ENCODE data around the gene GNAO1.

Gene GNAO1

DNA sequence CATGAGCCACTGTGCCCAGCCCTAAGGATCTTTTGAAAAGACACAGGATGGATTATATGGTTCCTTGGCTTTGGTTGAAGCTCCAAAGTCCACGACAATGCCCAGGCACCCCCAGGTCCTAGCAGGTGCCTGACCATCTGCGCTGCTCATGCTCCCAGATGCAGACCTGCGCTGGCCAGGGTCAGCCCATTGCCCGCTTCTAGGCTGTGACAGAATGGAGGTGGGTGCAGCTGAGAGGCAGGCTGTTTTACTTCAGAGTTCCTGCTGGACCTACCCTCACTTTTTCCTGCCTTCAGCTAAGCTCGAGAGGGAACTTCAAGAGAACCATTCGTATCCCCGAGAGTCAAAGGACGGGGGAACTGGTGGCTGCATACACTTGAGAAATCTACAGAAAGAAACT is 173.6 kb downstream of the GNAO1 start:
- H3K27ac ChIP-seq, result no peak overlapping the region
- no peak for TF ChIP-seq ZFX (IDR thresholded peaks at IDR 0.05; ENCODE audit: borderline replicate concordance)
- TF ChIP-seq, protein P1, sequence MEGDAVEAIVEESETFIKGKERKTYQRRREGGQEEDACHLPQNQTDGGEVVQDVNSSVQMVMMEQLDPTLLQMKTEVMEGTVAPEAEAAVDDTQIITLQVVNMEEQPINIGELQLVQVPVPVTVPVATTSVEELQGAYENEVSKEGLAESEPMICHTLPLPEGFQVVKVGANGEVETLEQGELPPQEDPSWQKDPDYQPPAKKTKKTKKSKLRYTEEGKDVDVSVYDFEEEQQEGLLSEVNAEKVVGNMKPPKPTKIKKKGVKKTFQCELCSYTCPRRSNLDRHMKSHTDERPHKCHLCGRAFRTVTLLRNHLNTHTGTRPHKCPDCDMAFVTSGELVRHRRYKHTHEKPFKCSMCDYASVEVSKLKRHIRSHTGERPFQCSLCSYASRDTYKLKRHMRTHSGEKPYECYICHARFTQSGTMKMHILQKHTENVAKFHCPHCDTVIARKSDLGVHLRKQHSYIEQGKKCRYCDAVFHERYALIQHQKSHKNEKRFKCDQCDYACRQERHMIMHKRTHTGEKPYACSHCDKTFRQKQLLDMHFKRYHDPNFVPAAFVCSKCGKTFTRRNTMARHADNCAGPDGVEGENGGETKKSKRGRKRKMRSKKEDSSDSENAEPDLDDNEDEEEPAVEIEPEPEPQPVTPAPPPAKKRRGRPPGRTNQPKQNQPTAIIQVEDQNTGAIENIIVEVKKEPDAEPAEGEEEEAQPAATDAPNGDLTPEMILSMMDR (IDR thresholded peaks at IDR 0.05), result no peak

GRCh38 chr16:56365552-56365951 is 174.3 kb downstream of the GNAO1 start:
- no peak overlapping the region for H3K27ac ChIP-seq
- no peak for TF ChIP-seq ZFX (IDR thresholded peaks at IDR 0.05; ENCODE audit: borderline replicate concordance)
- TF ChIP-seq, protein P1 (IDR thresholded peaks at IDR 0.05), result no peak

DNA sequence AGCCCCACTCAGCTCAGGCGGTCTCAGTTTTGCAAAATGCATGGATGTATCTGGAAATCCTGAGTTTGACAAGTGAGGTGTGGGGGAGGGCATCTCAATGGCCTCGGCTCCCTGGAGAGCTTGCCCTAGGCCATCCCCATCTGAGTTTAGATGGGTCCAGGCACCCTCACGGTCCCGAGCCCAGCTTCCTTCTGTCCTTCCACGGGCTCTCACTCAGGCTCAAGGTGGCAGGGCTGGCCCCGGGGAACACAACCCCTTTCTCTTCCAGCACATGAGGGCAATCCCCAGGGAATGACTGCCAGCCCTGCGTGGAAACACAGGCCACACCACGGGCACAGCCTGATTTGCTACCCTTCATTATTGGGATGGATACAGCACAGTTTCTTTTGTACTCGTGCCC is 175.7 kb downstream of the GNAO1 start:
- no peak overlapping the region for H3K27ac ChIP-seq
- no peak for TF ChIP-seq ZFX (IDR thresholded peaks at IDR 0.05; ENCODE audit: borderline replicate concordance)
- TF ChIP-seq, protein P1 (IDR thresholded peaks at IDR 0.05), result no peak

DNA sequence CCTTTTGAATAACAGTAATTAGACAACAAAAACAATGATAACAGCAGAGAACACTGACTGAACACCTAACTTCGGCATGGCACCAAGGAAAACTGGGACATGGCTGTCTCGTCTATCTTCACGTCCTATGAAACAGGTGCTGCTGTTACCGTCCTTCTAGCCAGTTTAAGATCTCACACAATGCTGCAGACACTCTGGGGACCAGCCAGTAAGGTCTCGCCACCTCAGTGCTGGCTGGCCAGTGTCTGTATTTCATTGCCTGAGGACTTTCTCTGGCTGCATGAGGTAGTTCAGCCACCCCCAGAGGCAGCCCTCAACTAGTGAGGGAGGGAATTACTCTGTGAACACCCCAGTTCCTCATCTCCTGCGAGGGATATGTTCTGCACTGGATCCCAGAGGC is 176.5 kb downstream of the GNAO1 start:
- peak overlapping the region; percentile 85 for H3K27ac ChIP-seq
- TF ChIP-seq, protein P1 (IDR thresholded peaks at IDR 0.05), result no peak
- no peak for TF ChIP-seq ZFX (IDR thresholded peaks at IDR 0.05; ENCODE audit: borderline replicate concordance)

- TF ChIP-seq, protein P1 (IDR thresholded peaks at IDR 0.05), result no peak
- TF ChIP-seq ZFX (IDR thresholded peaks at IDR 0.05; ENCODE audit: borderline replicate concordance), result no peak
- peak overlapping the region; percentile 85 for H3K27ac ChIP-seq
These were observed 177.3 kb downstream of the GNAO1 start for GRCh38 chr16:56368545-56368944.

GRCh38 chr16:56369202-56369601 is 177.9 kb downstream of the GNAO1 start:
- TF ChIP-seq, protein P1 (IDR thresholded peaks at IDR 0.05), result no peak
- TF ChIP-seq ZFX (IDR thresholded peaks at IDR 0.05; ENCODE audit: borderline replicate concordance), result no peak
- H3K27ac ChIP-seq, result peak overlapping the region; percentile 85

GRCh38 chr16:56370185-56370874 is 179.0 kb downstream of the GNAO1 start:
- peak overlapping the region; percentile 85 for H3K27ac ChIP-seq
- TF ChIP-seq, protein P1 (IDR thresholded peaks at IDR 0.05), result no peak
- TF ChIP-seq ZFX (IDR thresholded peaks at IDR 0.05; ENCODE audit: borderline replicate concordance), result no peak
